H1 (cell line): ENCODE data around the gene UGT3A1. TPM values are rescaled to one million over a fixed set of nuclear protein-coding genes. Genes with fewer than 3 reads are reported as not detected.

Experiments used
- CTCF ChIA-PET: fragments of 300-600 bp; sonication (Branson Sonifier 250); formaldehyde crosslinking; loops from one replicate; lab custom pipeline; 2021; ENCODE audit not compliant: partially characterized antibody; lab: Charles Lee
- POLR2A ChIA-PET: fragments of 300-600 bp; sonication (Branson Sonifier 250); formaldehyde crosslinking; loops from one replicate; lab custom pipeline; 2021; ENCODE audit warnings: inconsistent platforms; ENCODE audit not compliant: partially characterized antibody; lab: Charles Lee
- DNase-seq, 2 experiments: peaks; one replicate each; pipeline versions ENCODE4 v3.0.0 to v3.0.0-alpha.2; 2010 to 2022; ENCODE audit warnings: low spot score in 2 of 2, low read depth in 1 of 2, mixed read lengths in 1 of 2
- FAIRE-seq: peaks from 2 replicates; lab custom pipeline; 2011; peaks lifted over from hg19 to GRCh38; lab: Jason Lieb, UNC
- H2AFZ ChIP-seq: 2 replicates; pipeline ENCODE4 v1.8.1; 2012; ENCODE audit warnings: low read length, inconsistent platforms
- H2AK5ac ChIP-seq: 2 replicates; pipeline ENCODE4 v1.6.1; 2013; ENCODE audit warnings: low read depth, low read length
- H2BK120ac ChIP-seq: replicated peaks from 2 replicates; pipeline ENCODE3; 2013; ENCODE audit warnings: low read depth, low read length, inconsistent platforms
- H2BK12ac ChIP-seq: 2 replicates; pipeline ENCODE4 v1.6.1; 2013; ENCODE audit warnings: low read depth, low read length
- H2BK15ac ChIP-seq: 2 replicates; pipeline ENCODE4 v1.6.1; 2013; ENCODE audit warnings: low read length
- H2BK20ac ChIP-seq: 2 replicates; pipeline ENCODE4 v1.6.1; 2013; ENCODE audit warnings: low read length
- H2BK5ac ChIP-seq: 2 replicates; pipeline ENCODE4 v1.6.1; 2013; ENCODE audit warnings: low read depth, low read length
- H3K14ac ChIP-seq: 2 replicates; pipeline ENCODE4 v1.6.1; 2013; ENCODE audit warnings: inconsistent platforms; ENCODE audit not compliant: insufficient read length
- H3K18ac ChIP-seq: 2 replicates; pipeline ENCODE4 v1.6.1; 2013; ENCODE audit warnings: low read length; ENCODE audit errors: extremely low read depth
- H3K23ac ChIP-seq: 2 replicates; pipeline ENCODE4 v1.6.1; 2013; ENCODE audit warnings: inconsistent platforms; ENCODE audit not compliant: insufficient read length
- H3K23me2 ChIP-seq: 2 replicates; pipeline ENCODE4 v1.6.1; 2013; ENCODE audit warnings: low read depth, low read length
- H3K27ac ChIP-seq: 2 replicates; pipeline ENCODE4 v1.6.1; 2011; ENCODE audit warnings: low read depth, low read length, inconsistent platforms
- H3K27me3 ChIP-seq, 4 experiments: replicated peaks in 1 of 4; 1 replicate in 1 of 4; 2 replicates in 3 of 4; pipeline versions ENCODE4 v1.6.1 to v1.8.1; 2011 to 2013; ENCODE audit warnings: low read length in 3 of 4, mild to moderate bottlenecking in 3 of 4, inconsistent platforms in 2 of 4, mixed read lengths in 2 of 4, moderate library complexity in 1 of 4; ENCODE audit not compliant: control insufficient read depth in 3 of 4, insufficient read depth in 3 of 4; ENCODE audit errors: extremely low read depth in 1 of 4
- H3K36me3 ChIP-seq, 4 experiments: 2 replicates each; pipeline versions ENCODE4 v1.6.1 to v1.8.1; 2011 to 2013; ENCODE audit warnings: mild to moderate bottlenecking in 4 of 4, low read length in 3 of 4, moderate library complexity in 2 of 4, control low read depth in 1 of 4, inconsistent platforms in 1 of 4; ENCODE audit not compliant: insufficient read depth in 4 of 4, control insufficient read depth in 2 of 4
- H3K4ac ChIP-seq: replicated peaks from 2 replicates; pipeline ENCODE3; 2013; ENCODE audit warnings: low read length, low read depth, mixed read lengths, inconsistent platforms; ENCODE audit not compliant: insufficient read length
- H3K4me1 ChIP-seq, 4 experiments: replicated peaks in 1 of 4; 1 replicate in 1 of 4; 2 replicates in 3 of 4; pipeline versions ENCODE4 v1.6.1 to v1.8.1; 2011 to 2013; ENCODE audit warnings: low read length in 3 of 4, inconsistent platforms in 2 of 4, mixed read lengths in 1 of 4; ENCODE audit not compliant: insufficient read depth in 4 of 4, control insufficient read depth in 3 of 4
- H3K4me2 ChIP-seq, 2 experiments: 2 replicates each; pipeline versions ENCODE4 v1.6.1 to v1.8.1; 2011 to 2013; ENCODE audit warnings: low read depth in 2 of 2, low read length in 2 of 2, control low read depth in 1 of 2, inconsistent platforms in 1 of 2, mild to moderate bottlenecking in 1 of 2; ENCODE audit not compliant: insufficient read depth in 1 of 2
- H3K4me3 ChIP-seq, 4 experiments: fragments of 200-600, 300-600 bp in 1 of 4; sonication (generic), shearing (Covaris generic), sonication (Bioruptor Twin) in 1 of 4; 2 replicates each; pipeline versions ENCODE4 v1.5.1 to v1.8.1; 2011 to 2016; ENCODE audit warnings: low read length in 4 of 4, low read depth in 3 of 4, control low read depth in 2 of 4, inconsistent platforms in 2 of 4, mild to moderate bottlenecking in 2 of 4, mixed read lengths in 1 of 4, moderate library complexity in 1 of 4; ENCODE audit not compliant: insufficient read depth in 2 of 4; ENCODE audit errors: extremely low read depth in 1 of 4
- H3K56ac ChIP-seq: replicated peaks from 2 replicates; pipeline ENCODE3; 2013; ENCODE audit warnings: low read depth, mild to moderate bottlenecking, mixed read lengths, low read length, inconsistent platforms; ENCODE audit not compliant: insufficient read length
- H3K79me1 ChIP-seq: 2 replicates; pipeline ENCODE4 v1.6.1; 2013; ENCODE audit warnings: low read depth, low read length, control low read depth
- H3K79me2 ChIP-seq, 2 experiments: 2 replicates each; pipeline versions ENCODE4 v1.6.1 to v1.8.1; 2012 to 2013; ENCODE audit warnings: low read length in 2 of 2, mild to moderate bottlenecking in 2 of 2, inconsistent platforms in 1 of 2; ENCODE audit not compliant: insufficient read depth in 2 of 2, control insufficient read depth in 1 of 2
- H3K9ac ChIP-seq, 4 experiments: replicated peaks in 1 of 4; 1 replicate in 1 of 4; 2 replicates in 3 of 4; pipeline versions ENCODE4 v1.6.1 to v1.8.1; 2011 to 2013; ENCODE audit warnings: low read depth in 3 of 4, low read length in 3 of 4, control low read depth in 2 of 4, mild to moderate bottlenecking in 2 of 4, moderate library complexity in 2 of 4, inconsistent platforms in 1 of 4; ENCODE audit errors: extremely low read depth in 1 of 4
- H3K9me3 ChIP-seq, 2 experiments: 2 replicates each; pipeline versions ENCODE4 v1.6.1 to v1.8.1; 2012 to 2013; ENCODE audit warnings: mild to moderate bottlenecking in 2 of 2, moderate library complexity in 2 of 2, control low read depth in 1 of 2, inconsistent platforms in 1 of 2, low read depth in 1 of 2, low read length in 1 of 2, mixed read lengths in 1 of 2; ENCODE audit not compliant: insufficient read depth in 2 of 2
- H4K20me1 ChIP-seq, 2 experiments: replicated peaks in 1 of 2; 2 replicates each; pipeline versions ENCODE3 to v1.8.1; 2011 to 2013; ENCODE audit warnings: inconsistent platforms in 2 of 2, low read length in 2 of 2, mild to moderate bottlenecking in 1 of 2; ENCODE audit not compliant: insufficient read depth in 2 of 2, control insufficient read depth in 1 of 2
- H4K5ac ChIP-seq: 2 replicates; pipeline ENCODE4 v1.6.1; 2013; ENCODE audit warnings: low read length, low read depth, mixed read lengths, inconsistent platforms; ENCODE audit not compliant: insufficient read length
- H4K8ac ChIP-seq: 2 replicates; pipeline ENCODE4 v1.8.0; 2013; ENCODE audit warnings: mild to moderate bottlenecking, moderate library complexity, low read length, inconsistent platforms; ENCODE audit not compliant: insufficient read depth; ENCODE audit errors: extremely low read depth
- H4K91ac ChIP-seq: replicated peaks from 2 replicates; pipeline ENCODE3; 2013; ENCODE audit warnings: low read length, mixed read lengths, inconsistent platforms; ENCODE audit not compliant: insufficient read length
- BCL11A ChIP-seq, 2 experiments: IDR thresholded peaks; one replicate each; pipeline ENCODE4 v1.6.1; 2011; ENCODE audit warnings: low read depth in 2 of 2, low read length in 2 of 2, mild to moderate bottlenecking in 2 of 2
- CBX8 ChIP-seq: fragments of 300-800, 300-1000 bp; sonication (generic); IDR thresholded peaks from 2 replicates; pipeline ENCODE4 v1.7.1; 2016; ENCODE audit warnings: low read depth, low read length, borderline replicate concordance
- CHD2 ChIP-seq: IDR thresholded peaks from 2 replicates; pipeline ENCODE4 v1.6.1; 2012; ENCODE audit warnings: low read length, improper control_type of control experiment
- CREB1 ChIP-seq: IDR thresholded peaks from 2 replicates; pipeline ENCODE4 v1.6.1; 2012; ENCODE audit warnings: inconsistent platforms
- CTBP2 ChIP-seq: IDR thresholded peaks from 2 replicates; pipeline ENCODE4 v1.7.0; 2011; ENCODE audit warnings: borderline replicate concordance, mild to moderate bottlenecking, moderate library complexity, mixed read lengths, low read length; ENCODE audit not compliant: insufficient read depth, insufficient read length
- EZH2 ChIP-seq: fragments of 200-600 bp; sonication (generic); IDR thresholded peaks from 2 replicates; pipeline ENCODE4 v1.7.1; 2012; ENCODE audit warnings: low read depth, mild to moderate bottlenecking, moderate library complexity, low read length, inconsistent platforms; ENCODE audit not compliant: severe bottlenecking
- GABPA ChIP-seq: IDR thresholded peaks from 2 replicates; pipeline ENCODE4 v1.6.1; 2011; ENCODE audit warnings: mild to moderate bottlenecking, low read length, moderate library complexity, borderline replicate concordance; ENCODE audit not compliant: insufficient read depth
- KDM4A ChIP-seq: IDR thresholded peaks from one replicate; pipeline ENCODE4 v1.7.1; 2012; ENCODE audit warnings: low read depth, mild to moderate bottlenecking, moderate library complexity, low read length, inconsistent platforms; ENCODE audit not compliant: severe bottlenecking
- POLR2A ChIP-seq, 2 experiments: IDR thresholded peaks; 1 replicate in 1 of 2; 2 replicates in 1 of 2; pipeline ENCODE4 v1.6.1; 2011; ENCODE audit warnings: low read depth in 2 of 2, low read length in 2 of 2, mild to moderate bottlenecking in 2 of 2; ENCODE audit errors: control extremely low read depth in 1 of 2
- POU5F1 ChIP-seq: IDR thresholded peaks from 2 replicates; pipeline ENCODE4 v1.6.1; 2011; ENCODE audit warnings: low read depth, mild to moderate bottlenecking, low read length, moderate library complexity
- SP4 ChIP-seq: IDR thresholded peaks from 2 replicates; pipeline ENCODE4 v1.6.1; 2012; ENCODE audit warnings: low read length, inconsistent platforms
- WGBS, 2 experiments: shearing (Covaris generic) in 1 of 2; methylation state at CpG; one replicate each; pipeline versions ENCODE4 v1.1.6 to v1.1.7; 2013 to 2015; ENCODE audit warnings: low lambda C conversion rate in 2 of 2, mixed read lengths in 2 of 2, inconsistent platforms in 1 of 2, low coverage in 1 of 2, missing lambda C conversion rate in 1 of 2; ENCODE audit not compliant: insufficient replicate concordance in 2 of 2, insufficient coverage in 1 of 2, insufficient read length in 1 of 2; ENCODE audit errors: extremely low coverage in 1 of 2, missing lambda C conversion rate in 1 of 2; 5-methylcytosine and 5-hydroxymethylcytosine counted together
- polyA plus RNA-seq, 7 experiments: library from polyadenylated mRNA; depleted of rRNA in 3 of 7; stranded (reverse) in 5 of 7; unstranded in 2 of 7; fragments of >200 nt in 5 of 7; fragments of 200-250 nt in 2 of 7; gene quantifications; 1 replicate in 5 of 7; 2 replicates in 1 of 7; 4 replicates in 1 of 7; pipeline versions ENCODE4 v1.2.1 to v1.2.3, GENCODE V29; 2011 to 2013; ENCODE audit warnings: missing spikeins in 2 of 7, mixed read lengths in 2 of 7
- total RNA-seq: library from RNA; stranded (reverse); fragmentation: NEBNext Ultra II Directional; extraction: Animal tissue kit (Norgen Biotek cat#: 25700); gene quantifications from 2 replicates; pipeline ENCODE4 v1.2.1, GENCODE V29; 2021
- TF ChIP-seq, protein P1 (sequence below): IDR thresholded peaks from 2 replicates; pipeline ENCODE4 v1.6.1; 2012; ENCODE audit warnings: inconsistent platforms

UGT3A1 gene
- total and polyA plus RNA-seq, 2 of the 8 experiments (the other 6 are each of a cell fraction or from before 2014, with no cell fraction given), result 2.4 to 3.4 TPM

DNA sequence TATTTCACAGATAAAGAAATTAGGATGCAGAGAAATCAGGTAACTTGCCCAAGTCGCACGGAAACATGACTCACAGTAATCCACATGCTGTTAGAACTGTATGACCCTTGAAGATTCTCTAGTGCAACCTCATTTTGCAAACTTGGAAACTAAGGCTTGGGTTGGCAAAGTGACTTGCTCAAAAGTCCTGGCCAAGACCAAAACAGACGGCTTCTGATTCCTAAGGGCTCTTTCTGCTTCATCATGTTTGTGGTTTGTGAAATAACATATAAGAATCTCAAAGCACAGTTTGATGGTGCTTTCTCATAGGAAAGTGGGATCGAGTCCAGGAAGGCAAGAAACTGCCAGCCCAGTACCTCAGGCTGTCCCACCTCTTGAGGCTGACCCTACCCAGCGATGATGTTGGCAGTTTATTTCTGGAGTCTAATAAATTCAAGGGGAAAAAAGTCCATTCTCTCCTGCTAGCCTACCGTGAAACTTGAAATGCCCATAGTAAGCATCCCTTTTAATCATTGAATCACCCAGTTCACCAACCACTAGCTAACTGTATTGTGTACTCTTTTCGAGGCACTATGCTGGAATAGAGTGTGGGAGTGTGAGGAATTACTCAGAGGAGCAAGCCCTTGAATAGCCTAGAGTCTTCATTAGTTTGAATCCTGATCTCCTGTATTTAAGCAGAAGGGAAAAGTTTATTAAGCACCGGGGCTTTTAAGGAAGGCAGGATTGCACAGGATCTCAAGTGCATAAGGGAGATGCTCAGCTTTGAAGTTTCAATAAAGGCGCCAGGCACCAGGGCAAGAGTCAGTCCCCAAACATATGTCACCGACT is 66.9 kb downstream of the UGT3A1 start:
- whole genome bisulfite sequencing, 2 experiments, result 73% methylated on average over 10 of the region's 10 CpGs; no CpG with 5 or more reads in 1 of the 2 experiments
- Histone ChIP-seq H3K4me1 (no peaks in the 10 kb centered on the region), H3K23ac (no peak overlapping the region), H2AK5ac (no peak overlapping the region), H3K36me3 (no peaks in the 10 kb centered on the region), H3K56ac (no peak overlapping the region), H3K9ac (no peak overlapping the region), H3K4me2 (0 out of 4 replicates have a peak overlapping the region, but pooled peaks of 1 of the 2 experiments have one; percentile 44), H3K9me3 (no peaks in the 10 kb centered on the region), H2AFZ (no peak overlapping the region), H2BK120ac (no peak overlapping the region), H3K27me3 (peaks cover 5 to 23% (median 17%) of the 10 kb centered on the region in 4 experiments), H3K79me2 (no peaks in the 10 kb centered on the region), H4K5ac (no peak overlapping the region), H3K23me2 (no peaks in the 10 kb centered on the region), H2BK12ac (no peak overlapping the region), H3K14ac (no peak overlapping the region), H3K18ac (no peak overlapping the region), H3K79me1 (no peaks in the 10 kb centered on the region), H3K4ac (no peak overlapping the region), H2BK15ac (no peak overlapping the region), H4K8ac (no peak overlapping the region), H3K4me3 (no peak overlapping the region), H4K91ac (no peak overlapping the region), H4K20me1 (peaks cover 2 to 3% of the 10 kb centered on the region in 2 experiments), H2BK20ac (no peak overlapping the region), H2BK5ac (no peak overlapping the region), H3K27ac (no peak overlapping the region)
- DNase-seq (no peak), FAIRE-seq (no peak)
- CTCF ChIA-PET, result interaction anchor here (0.6 to 4.2 kb wide), 40 partner anchors 8 to 832 kb away, joined by 3 to 45 read pairs (median 4); partner anchors contain the start of gene CAPSL
- POLR2A ChIA-PET, result no interaction called here
- TF ChIP-seq GABPA, result no peak
- TF ChIP-seq KDM4A, result no peak
- TF ChIP-seq, protein P1, sequence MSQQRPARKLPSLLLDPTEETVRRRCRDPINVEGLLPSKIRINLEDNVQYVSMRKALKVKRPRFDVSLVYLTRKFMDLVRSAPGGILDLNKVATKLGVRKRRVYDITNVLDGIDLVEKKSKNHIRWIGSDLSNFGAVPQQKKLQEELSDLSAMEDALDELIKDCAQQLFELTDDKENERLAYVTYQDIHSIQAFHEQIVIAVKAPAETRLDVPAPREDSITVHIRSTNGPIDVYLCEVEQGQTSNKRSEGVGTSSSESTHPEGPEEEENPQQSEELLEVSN, result no peak
- TF ChIP-seq POU5F1, result no peak
- no peak for TF ChIP-seq CREB1
- TF ChIP-seq EZH2, result no peak
- no peak for TF ChIP-seq CHD2
- TF ChIP-seq POLR2A (IDR thresholded peaks at IDR 0.05; ENCODE audit: control extremely low read depth in 1 of 2, low read depth in 2 of 2, low read length in 2 of 2), result no peak
- no peak for TF ChIP-seq BCL11A (IDR thresholded peaks at IDR 0.05; ENCODE audit: low read depth in 2 of 2, low read length in 2 of 2)
- TF ChIP-seq CTBP2, result no peak
- no peak for TF ChIP-seq CBX8
- no peak for TF ChIP-seq SP4
